Effector memory CD4-positive, alpha-beta T cell (primary cell): ENCODE measurements around the gene ATP6V1C2.

Experiments
- DNase-seq, 3 donors: peaks; one replicate each; pipeline ENCODE4 v3.0.0-alpha.2; 2020
- H3K27ac ChIP-seq: 2 replicates; pipeline ENCODE4 v1.7.0; 2013; ENCODE audit warnings: mild to moderate bottlenecking, low read length, moderate library complexity; ENCODE audit not compliant: insufficient read depth, poor library complexity, severe bottlenecking
- H3K27me3 ChIP-seq: replicated peaks from 2 replicates; pipeline ENCODE4 v1.7.0; 2013; ENCODE audit warnings: mild to moderate bottlenecking, low read length; ENCODE audit not compliant: insufficient read depth, control insufficient read depth, poor library complexity, severe bottlenecking
- H3K36me3 ChIP-seq: 2 replicates; pipeline ENCODE4 v1.7.0; 2013; ENCODE audit warnings: mild to moderate bottlenecking, low read length, moderate library complexity; ENCODE audit not compliant: control insufficient read depth, insufficient read depth
- H3K4me1 ChIP-seq: 2 replicates; pipeline ENCODE4 v1.7.0; 2013; ENCODE audit warnings: low read length, mild to moderate bottlenecking; ENCODE audit not compliant: control insufficient read depth, insufficient read depth, poor library complexity, severe bottlenecking
- H3K4me3 ChIP-seq: 2 replicates; pipeline ENCODE4 v1.7.0; 2013; ENCODE audit warnings: low read length, low read depth, mild to moderate bottlenecking; ENCODE audit not compliant: insufficient read depth, poor library complexity, severe bottlenecking
- H3K9me3 ChIP-seq: 2 replicates; pipeline ENCODE4 v1.7.0; 2013; ENCODE audit warnings: mild to moderate bottlenecking, low read length, moderate library complexity; ENCODE audit not compliant: control insufficient read depth

The ATP6V1C2 gene

DNA sequence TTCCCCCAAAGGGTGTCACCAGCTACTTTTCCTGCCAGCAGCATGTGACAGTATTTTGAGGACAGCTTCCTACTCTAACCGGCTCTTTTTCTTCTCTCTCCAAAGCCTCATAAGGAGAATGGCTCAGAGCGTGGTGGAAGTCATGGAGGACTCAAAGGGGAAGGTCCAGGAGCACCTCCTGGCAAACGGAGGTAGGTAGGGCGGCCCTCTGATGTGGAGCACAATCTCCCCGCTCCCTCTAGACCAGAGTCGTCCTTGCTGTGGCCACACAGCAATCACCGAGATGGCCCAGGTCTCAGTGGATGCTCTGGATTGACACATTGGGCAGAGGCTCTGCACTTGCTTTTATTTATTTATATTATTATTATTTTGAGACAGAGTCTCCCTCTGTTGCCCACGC is 32.4 kb downstream of the ATP6V1C2 start:
- Histone ChIP-seq H3K9me3 (no peaks in the 10 kb centered on the region), H3K4me1 (no peaks in the 10 kb centered on the region), H3K27ac (no peak overlapping the region), H3K36me3 (no peaks in the 10 kb centered on the region), H3K4me3 (no peak overlapping the region), H3K27me3 (no peaks in the 10 kb centered on the region)
- DNase-seq: no peak

DNA sequence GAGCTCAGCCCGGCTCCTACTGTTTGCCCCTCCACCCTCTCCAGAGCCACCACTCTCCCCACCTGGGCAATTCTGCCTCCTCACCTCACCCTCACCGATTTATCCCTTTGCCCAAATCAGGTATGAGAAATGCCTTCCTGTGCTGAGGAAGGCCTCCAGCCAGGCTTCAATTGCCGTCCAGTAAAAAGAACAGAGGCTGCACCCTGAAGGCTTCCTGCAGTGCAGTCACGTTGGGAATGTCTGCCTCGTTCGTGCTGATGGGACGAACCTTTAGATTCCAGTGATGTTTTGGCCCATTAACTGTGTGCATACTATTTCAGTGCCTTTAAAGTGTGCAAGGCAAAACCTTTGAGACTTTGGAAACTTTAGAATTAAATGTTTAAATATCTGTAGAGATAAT is 34.2 kb downstream of the ATP6V1C2 start:
- Histone ChIP-seq H3K9me3 (no peaks in the 10 kb centered on the region), H3K27ac (no peak overlapping the region), H3K27me3 (no peaks in the 10 kb centered on the region), H3K4me1 (no peaks in the 10 kb centered on the region), H3K4me3 (no peak overlapping the region), H3K36me3 (no peaks in the 10 kb centered on the region)
- no peak for DNase-seq

DNA sequence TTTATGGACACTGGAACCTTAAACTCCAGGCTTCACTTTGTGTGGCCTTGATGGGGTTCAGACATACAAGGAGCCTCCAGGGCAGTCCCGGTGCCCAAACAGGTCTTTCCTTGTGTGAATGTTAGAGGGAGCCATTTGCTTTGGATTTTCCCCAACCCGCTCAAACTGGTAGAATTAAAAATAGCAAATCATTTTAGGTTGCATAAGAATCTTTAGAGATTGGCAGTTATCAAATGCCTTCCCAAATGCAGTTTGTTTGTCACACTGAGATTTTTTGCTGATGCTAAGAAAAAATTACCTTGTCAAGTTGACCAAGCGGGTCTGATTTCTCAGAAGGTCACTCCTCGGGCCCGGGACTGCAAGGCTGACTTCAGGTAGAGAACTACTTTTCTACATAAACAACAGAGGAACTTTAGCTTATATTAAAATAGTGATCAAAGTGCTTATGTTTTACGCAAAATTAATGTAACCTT is 36.4 kb downstream of the ATP6V1C2 start:
- no peak for DNase-seq
- H3K4me3 ChIP-seq: no peak overlapping the region
- H3K27ac ChIP-seq: no peak overlapping the region
- H3K27me3 ChIP-seq: no peaks in the 10 kb centered on the region
- no peaks in the 10 kb centered on the region for H3K4me1 ChIP-seq
- no peaks in the 10 kb centered on the region for H3K9me3 ChIP-seq
- H3K36me3 ChIP-seq: no peaks in the 10 kb centered on the region

DNA sequence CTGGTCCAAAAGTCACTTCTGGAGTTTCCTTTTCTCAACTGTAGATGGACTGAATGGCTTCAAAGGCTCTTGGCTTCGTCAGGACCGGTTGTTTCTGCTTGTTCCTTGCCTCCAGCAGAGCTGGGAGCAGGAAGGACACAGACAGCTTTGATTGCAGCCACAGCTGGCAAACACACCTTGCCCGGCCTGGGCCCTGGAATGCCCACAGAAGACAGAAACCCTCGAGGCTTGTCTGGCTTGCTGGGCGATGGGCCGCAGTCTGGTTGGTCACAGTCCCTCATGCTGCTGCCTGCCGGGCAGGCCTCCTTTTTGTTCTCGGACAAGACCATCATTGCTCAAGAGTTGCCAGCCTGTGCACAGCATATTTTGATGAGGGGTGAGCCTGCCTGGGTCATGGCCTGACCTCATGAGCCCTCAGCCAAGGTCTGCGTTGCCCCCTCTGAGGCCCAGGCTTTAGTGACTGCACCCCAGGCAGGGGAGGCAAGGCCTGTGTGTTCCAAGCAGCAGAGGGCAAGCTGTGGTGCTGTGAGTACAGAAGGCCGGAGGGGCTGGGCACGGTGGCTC is 37.8 kb downstream of the ATP6V1C2 start:
- Histone ChIP-seq H3K27ac (no peak overlapping the region), H3K4me1 (no peaks in the 10 kb centered on the region)

DNA sequence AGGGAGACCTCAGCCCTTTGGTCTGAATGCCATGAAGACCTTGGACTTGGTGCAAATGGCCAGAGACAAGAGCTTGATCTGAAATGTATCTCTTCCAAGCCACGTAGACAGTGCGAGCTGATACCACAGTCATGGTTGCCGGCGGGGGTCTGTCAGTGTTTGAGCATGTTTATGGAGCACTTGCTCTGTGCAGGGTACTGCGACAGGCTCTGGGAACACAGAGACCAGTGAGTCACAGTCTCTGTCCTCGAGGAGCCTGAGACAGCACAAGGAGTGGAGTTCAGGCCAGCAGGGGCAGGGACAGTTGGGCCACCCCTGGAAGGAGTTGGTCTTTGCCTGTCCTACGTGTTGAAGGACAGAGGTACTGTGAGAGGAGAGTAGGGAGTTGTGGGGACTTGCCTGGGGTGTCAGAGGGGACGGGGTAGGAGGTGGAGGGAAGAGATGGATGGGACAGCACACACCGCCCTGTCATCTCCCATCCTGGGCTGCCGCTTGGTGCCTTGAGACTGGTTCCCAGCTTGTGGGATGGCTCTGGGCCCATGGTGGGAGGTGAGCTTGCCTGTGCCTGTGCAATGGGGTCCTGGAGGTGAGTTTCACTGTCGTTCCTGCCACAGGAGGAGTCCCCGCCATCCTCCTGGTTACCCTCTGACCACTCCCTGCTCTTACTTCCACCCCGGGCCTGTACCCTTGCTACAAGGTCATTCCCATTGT is 39.5 kb downstream of the ATP6V1C2 start:
- H3K4me1 ChIP-seq: no peaks in the 10 kb centered on the region
- no peaks in the 10 kb centered on the region for H3K27me3 ChIP-seq
- no peak overlapping the region for H3K4me3 ChIP-seq
- H3K36me3 ChIP-seq: no peaks in the 10 kb centered on the region
- DNase-seq: no peak
- no peak overlapping the region for H3K27ac ChIP-seq
- no peaks in the 10 kb centered on the region for H3K9me3 ChIP-seq

More for the DNA sequence above, 37.8 kb downstream of the ATP6V1C2 start:
- Histone ChIP-seq H3K4me3 (no peak overlapping the region), H3K36me3 (no peaks in the 10 kb centered on the region), H3K9me3 (no peaks in the 10 kb centered on the region), H3K27me3 (no peaks in the 10 kb centered on the region)
- DNase-seq: no peak

DNA sequence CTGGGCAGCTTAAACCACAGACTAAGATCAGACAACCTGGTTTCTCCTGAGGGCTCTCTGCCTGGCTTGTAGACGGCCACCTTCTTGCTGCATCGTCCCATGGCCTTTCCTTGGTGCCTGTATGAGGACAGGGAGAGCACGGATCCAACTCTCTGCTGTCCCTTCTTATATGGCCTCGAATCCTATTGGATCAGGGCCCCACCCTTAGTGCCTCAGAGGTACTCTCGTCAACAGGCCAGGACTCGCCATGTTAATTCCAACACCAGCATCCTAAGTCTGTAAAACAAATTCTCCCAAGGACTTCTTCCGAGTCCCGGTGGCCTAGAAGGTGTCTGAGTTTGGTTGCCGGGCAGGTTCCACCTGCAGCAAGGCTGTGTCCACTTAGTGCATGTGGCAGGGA is 40.2 kb downstream of the ATP6V1C2 start:
- H3K9me3 ChIP-seq: no peaks in the 10 kb centered on the region

DNA sequence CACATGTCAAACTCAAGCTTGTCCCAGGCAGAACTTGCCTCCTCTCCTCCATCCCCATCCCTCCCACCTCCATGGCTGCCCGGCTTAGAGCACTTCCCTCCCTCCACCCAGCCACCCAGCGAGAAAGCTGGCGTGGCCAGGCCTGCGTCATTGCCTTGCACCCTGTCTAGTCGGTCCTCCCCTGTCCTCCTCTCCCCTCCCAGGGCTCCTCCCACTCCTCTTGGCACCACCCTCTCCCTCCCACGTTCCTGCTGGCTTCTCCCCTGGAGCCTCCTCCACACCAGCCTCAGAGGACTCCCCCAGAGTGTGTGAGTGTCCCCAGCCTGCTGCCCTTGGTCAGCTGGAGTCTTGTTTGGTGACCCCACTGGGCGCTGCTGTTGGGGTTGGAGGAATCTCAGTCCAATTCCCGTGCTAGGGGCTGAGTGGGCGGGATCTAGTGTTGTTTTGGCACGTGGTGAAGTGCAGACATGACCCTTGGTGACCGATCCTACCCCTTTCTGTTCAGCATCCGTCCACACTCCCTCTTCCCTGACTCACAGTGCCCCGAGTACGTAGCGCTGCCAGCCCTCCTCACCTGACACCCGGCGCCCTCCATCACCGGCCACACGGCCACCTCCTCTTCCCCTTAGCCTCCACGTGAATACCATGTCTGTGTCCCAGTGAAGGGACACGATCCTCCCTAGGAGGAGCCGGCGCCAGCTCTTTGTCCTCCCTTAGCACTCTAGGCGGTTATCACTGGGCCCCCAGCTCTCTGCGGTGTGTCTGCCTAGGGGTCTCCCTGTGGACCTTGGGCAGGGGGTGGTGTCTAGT is 41.4 kb downstream of the ATP6V1C2 start:
- Histone ChIP-seq H3K27ac (no peak overlapping the region), H3K27me3 (no peaks in the 10 kb centered on the region), H3K4me3 (no peak overlapping the region), H3K9me3 (no peaks in the 10 kb centered on the region), H3K4me1 (no peaks in the 10 kb centered on the region), H3K36me3 (no peaks in the 10 kb centered on the region)
- DNase-seq: no peak

More for the DNA sequence above, 40.2 kb downstream of the ATP6V1C2 start:
- Histone ChIP-seq H3K27ac (no peak overlapping the region), H3K36me3 (no peaks in the 10 kb centered on the region), H3K4me3 (no peak overlapping the region), H3K27me3 (no peaks in the 10 kb centered on the region), H3K4me1 (no peaks in the 10 kb centered on the region)
- DNase-seq: no peak

DNA sequence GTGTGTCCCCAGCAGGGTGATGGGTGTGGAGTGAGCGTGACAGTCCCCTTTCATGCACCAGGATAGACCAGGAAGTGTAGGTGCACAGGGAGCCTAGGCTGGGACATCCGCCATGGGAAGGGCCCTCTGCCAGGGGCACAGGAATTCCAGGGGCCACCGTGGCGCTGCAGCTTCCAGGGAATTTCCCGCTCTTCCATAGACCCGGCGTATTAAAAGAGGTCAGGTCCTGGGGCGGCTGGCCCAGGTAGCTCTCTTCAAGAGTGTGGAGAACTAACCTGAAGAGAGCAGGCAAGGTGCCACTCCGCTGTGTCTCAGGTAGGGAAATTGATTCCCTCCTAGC is 42.0 kb downstream of the ATP6V1C2 start:
- Histone ChIP-seq H3K9me3 (no peaks in the 10 kb centered on the region), H3K27ac (no peak overlapping the region), H3K4me1 (no peaks in the 10 kb centered on the region), H3K4me3 (no peak overlapping the region), H3K36me3 (no peaks in the 10 kb centered on the region), H3K27me3 (no peaks in the 10 kb centered on the region)
- DNase-seq: no peak

DNA sequence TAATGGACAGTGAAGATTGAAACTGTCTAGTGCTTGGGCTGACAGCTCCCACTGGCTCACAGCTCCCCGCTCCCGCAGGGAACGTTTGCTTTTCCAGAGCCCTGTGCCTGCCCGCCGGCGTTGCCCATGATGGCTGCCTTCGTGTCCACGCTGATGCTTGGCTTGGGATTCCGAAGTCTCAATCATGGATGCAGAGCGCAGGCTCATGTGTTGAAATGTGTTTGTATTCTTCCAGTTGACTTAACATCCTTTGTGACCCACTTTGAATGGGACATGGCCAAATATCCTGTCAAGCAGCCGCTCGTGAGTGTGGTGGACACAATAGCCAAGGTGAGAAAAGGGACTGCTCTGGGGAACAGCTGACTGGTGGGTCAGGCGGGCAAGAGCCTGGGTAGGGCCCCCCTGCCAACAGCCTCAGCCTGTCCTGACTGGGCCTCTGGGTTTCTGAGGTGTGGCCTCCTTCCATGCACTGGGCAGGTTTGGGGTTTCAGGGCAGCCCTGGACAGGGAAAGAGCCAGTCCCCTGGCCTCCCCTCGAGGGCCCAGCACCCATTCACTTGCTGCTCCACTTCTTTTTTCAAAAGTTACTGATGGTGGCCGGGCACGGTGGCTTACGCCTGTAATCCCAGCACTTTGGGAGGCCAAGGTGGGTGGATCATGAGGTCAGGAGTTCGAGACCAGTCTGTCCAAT is 42.8 kb downstream of the ATP6V1C2 start:
- Histone ChIP-seq H3K9me3 (no peaks in the 10 kb centered on the region), H3K4me1 (no peaks in the 10 kb centered on the region), H3K27ac (no peak overlapping the region), H3K4me3 (no peak overlapping the region), H3K27me3 (no peaks in the 10 kb centered on the region), H3K36me3 (no peaks in the 10 kb centered on the region)
- no peak for DNase-seq
